Nephron progenitor cell (in vitro differentiated cells): ENCODE results near the gene SOX8.

ENCODE experiments used
- DNase-seq: peaks from one replicate; pipeline ENCODE4 v3.0.0; 2021
- H3K27ac Mint-ChIP-seq: 2 replicates; pipeline ENCODE4 v1.8.0; 2021; ENCODE audit warnings: mild to moderate bottlenecking, moderate library complexity, mixed read lengths
- H3K27me3 Mint-ChIP-seq: 2 replicates; pipeline ENCODE4 v1.8.0; 2021; ENCODE audit warnings: mild to moderate bottlenecking, low read depth, mixed read lengths; ENCODE audit not compliant: poor library complexity
- H3K36me3 Mint-ChIP-seq: 2 replicates; pipeline ENCODE4 v1.8.0; 2021; ENCODE audit warnings: low read depth, mixed read lengths
- H3K4me1 Mint-ChIP-seq: 2 replicates; pipeline ENCODE4 v1.8.0; 2021; ENCODE audit warnings: mixed read lengths
- H3K4me3 Mint-ChIP-seq: 2 replicates; pipeline ENCODE4 v1.8.0; 2021; ENCODE audit warnings: mild to moderate bottlenecking, moderate library complexity, mixed read lengths
- H3K9me3 Mint-ChIP-seq: 2 replicates; pipeline ENCODE4 v1.8.0; 2021; ENCODE audit warnings: mild to moderate bottlenecking, moderate library complexity, mixed read lengths
- TF ChIP-seq, protein P1 (sequence below): fragments of 200-600 bp; sonication (generic); IDR thresholded peaks from 2 replicates; pipeline ENCODE4 v1.5.0; 2021; ENCODE audit warnings: antibody characterized with exemption

The SOX8 gene

DNA sequence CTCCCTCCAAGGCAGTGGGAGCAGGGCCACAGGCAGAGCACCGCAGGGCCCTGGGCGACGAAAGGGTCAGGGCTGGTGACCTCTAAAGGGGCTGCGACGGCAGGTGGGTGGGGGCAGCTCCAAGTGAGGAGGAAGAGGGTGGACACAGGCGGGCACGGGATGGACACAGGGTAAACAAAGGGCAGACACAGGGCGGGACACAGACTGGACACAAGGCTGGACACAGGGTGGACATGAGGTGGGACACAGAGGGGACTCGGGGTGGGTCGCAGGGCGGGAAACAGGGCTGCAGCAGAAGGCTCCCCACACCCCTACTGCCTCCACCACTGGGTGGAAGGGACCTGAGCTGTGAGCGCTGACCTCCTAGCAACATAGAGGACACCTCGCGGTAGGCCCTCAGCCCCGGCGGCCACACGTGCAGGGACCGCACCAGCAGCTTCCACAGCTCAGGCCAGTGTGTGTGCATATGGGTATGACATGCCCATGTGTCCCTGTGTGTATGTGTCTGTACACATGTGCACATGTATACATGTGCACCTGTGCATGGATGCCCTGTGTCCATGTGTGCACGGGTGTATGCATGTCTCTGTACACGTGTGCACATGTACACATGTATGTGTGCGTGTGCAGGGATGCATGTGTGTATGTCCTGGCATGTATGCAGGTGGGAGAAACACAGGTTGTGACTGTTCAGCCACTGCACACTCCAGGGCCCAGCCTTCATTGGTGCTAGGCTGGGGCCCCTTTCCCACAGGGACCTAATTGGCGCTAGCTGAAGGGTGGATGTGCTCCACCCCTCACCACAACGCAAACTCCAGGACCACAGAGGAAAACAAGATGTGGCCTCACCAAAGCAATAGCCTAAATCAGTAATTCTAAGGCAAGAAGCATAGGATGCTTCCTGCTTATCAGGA, 18.4 kb upstream of the SOX8 start:
- no peak overlapping the region for H3K4me3 Mint-ChIP-seq
- peaks cover 4% of the 10 kb centered on the region for H3K27me3 Mint-ChIP-seq
- TF ChIP-seq, protein P1, sequence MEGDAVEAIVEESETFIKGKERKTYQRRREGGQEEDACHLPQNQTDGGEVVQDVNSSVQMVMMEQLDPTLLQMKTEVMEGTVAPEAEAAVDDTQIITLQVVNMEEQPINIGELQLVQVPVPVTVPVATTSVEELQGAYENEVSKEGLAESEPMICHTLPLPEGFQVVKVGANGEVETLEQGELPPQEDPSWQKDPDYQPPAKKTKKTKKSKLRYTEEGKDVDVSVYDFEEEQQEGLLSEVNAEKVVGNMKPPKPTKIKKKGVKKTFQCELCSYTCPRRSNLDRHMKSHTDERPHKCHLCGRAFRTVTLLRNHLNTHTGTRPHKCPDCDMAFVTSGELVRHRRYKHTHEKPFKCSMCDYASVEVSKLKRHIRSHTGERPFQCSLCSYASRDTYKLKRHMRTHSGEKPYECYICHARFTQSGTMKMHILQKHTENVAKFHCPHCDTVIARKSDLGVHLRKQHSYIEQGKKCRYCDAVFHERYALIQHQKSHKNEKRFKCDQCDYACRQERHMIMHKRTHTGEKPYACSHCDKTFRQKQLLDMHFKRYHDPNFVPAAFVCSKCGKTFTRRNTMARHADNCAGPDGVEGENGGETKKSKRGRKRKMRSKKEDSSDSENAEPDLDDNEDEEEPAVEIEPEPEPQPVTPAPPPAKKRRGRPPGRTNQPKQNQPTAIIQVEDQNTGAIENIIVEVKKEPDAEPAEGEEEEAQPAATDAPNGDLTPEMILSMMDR = no peak
- H3K36me3 Mint-ChIP-seq = peaks cover 47% of the 10 kb centered on the region
- H3K9me3 Mint-ChIP-seq = peaks cover 32% of the 10 kb centered on the region
- no peak for DNase-seq
- peak overlapping the region; percentile 39 for H3K27ac Mint-ChIP-seq
- H3K4me1 Mint-ChIP-seq = peaks cover 48% of the 10 kb centered on the region

DNA sequence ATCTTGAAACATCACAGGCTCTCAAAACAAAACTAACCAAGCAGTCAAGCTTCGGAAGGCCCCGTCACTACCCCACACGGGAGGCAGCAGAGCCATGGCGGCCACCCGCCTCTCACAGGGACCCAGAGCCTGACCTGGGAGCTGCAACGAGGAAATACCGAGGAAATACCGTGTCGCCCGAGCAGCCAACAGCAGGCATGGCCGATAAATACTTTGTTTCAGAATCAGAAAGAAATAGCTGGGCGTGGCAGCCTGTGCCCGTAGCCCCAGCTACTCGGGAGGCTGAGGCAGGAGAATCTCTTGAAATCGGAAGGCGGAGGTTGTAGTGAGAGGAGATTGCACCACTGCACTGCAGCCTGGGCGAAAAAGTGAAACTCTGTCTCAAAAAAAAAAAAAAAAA, 17.7 kb upstream of the SOX8 start:
- H3K9me3 Mint-ChIP-seq = peaks cover 32% of the 10 kb centered on the region
- TF ChIP-seq, protein P1 = no peak
- no peak overlapping the region for H3K27ac Mint-ChIP-seq
- peaks cover 55% of the 10 kb centered on the region for H3K36me3 Mint-ChIP-seq
- no peak overlapping the region for H3K4me3 Mint-ChIP-seq
- no peak for DNase-seq
- peaks cover 56% of the 10 kb centered on the region for H3K4me1 Mint-ChIP-seq
- peaks cover 4% of the 10 kb centered on the region for H3K27me3 Mint-ChIP-seq

DNA sequence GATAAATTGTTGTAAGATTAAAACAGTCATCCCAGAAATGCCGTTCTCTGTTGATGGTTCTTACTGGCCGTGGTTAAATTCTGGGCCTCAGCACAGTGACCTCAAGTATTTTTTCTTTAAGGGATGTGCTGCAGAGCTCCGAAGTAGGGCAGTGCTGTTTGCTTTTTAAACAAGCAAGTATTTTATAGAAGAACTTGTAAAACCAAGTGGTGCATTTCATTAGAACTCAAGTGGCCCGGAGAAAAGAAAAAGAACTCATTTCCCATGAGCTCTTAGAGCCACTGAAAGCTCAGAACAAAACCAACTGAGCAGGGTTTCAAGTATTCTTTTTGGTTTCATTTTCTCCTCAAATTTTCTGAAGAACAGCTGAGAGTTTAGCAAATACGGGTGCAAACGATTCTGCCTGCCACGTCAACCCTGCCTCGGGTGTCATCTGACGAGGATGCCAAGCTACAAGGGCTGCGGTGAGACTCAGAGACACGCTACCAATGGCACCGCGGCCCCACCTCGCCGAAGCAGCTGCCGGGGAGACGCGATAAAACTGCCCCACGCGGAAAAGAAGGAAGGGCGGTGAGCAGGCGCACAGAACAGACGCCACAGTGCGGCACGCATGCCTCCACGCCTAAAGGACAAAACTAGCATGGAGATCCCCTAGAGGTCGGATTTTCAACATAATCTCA, 17.1 kb upstream of the SOX8 start:
- DNase-seq = no peak
- H3K27ac Mint-ChIP-seq = no peak overlapping the region
- TF ChIP-seq, protein P1 = no peak
- peaks cover 32% of the 10 kb centered on the region for H3K9me3 Mint-ChIP-seq
- peaks cover 55% of the 10 kb centered on the region for H3K36me3 Mint-ChIP-seq
- peaks cover 2% of the 10 kb centered on the region for H3K27me3 Mint-ChIP-seq
- H3K4me3 Mint-ChIP-seq = no peak overlapping the region
- peaks cover 60% of the 10 kb centered on the region for H3K4me1 Mint-ChIP-seq

DNA sequence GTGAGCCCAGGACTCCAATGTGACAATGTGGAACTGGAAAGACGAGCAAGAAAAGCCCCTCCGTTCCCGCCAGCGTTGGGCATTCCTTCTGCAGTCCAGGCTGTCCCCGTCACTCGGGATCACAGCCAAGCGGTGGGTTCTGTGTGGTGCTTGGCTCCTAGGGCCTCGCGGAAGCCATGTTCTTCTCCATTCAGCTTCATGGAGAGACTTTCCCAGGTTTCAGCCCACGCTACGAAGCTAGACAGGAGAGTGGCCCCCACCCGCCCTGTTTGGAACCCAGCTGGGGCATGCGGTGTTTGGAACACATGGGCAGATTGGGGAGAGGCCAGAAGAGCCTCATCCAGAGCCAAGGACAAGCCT, 16.6 kb upstream of the SOX8 start:
- Mint-ChIP-seq H3K36me3 (peaks cover 55% of the 10 kb centered on the region), H3K27me3 (no peaks in the 10 kb centered on the region), H3K9me3 (peaks cover 32% of the 10 kb centered on the region), H3K4me3 (peak overlapping the region; percentile 50), H3K4me1 (peaks cover 60% of the 10 kb centered on the region), H3K27ac (no peak overlapping the region)
- no peak for DNase-seq
- TF ChIP-seq, protein P1 = no peak

DNA sequence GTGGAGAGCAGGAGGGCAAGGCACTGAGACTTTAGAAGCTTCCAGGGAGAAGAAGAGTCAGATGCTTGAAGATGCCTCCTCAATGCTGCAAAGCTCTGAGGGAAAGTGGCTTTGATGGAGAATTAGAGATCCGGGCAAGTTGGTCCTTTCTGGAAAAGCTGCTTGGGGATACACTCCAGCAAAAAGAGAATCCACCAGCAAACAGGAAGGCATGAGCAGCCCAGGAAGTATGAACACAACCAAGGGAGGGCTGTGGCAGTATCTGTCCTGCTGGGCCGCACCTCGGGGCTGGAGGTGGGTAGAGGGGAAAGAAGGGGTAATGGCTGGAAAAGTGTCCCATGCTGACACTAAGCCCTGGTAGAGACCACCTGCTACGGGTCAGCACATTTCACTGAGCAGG, 16.1 kb upstream of the SOX8 start:
- H3K27ac Mint-ChIP-seq = no peak overlapping the region
- peaks cover 60% of the 10 kb centered on the region for H3K4me1 Mint-ChIP-seq

More for the DNA sequence above, 16.1 kb upstream of the SOX8 start:
- Mint-ChIP-seq H3K27me3 (no peaks in the 10 kb centered on the region), H3K9me3 (peaks cover 32% of the 10 kb centered on the region), H3K4me3 (no peak overlapping the region), H3K36me3 (peaks cover 55% of the 10 kb centered on the region)
- TF ChIP-seq, protein P1 = no peak
- DNase-seq = no peak
